Thymus (tissue), 11 donors: ENCODE results near the gene SKAP2. TPM values are rescaled to one million over a fixed set of nuclear protein-coding genes. Genes with fewer than 3 reads are reported as not detected.

Experiments
- DNase-seq, 9 donors: peaks; one replicate each; pipeline ENCODE4 v3.0.0-alpha.2; 2013; ENCODE audit warnings: low spot score in 9 of 9, low read depth in 6 of 9, missing footprints in 1 of 9
- H3K27ac ChIP-seq, 2 donors: one replicate each; pipeline ENCODE4 v1.5.1; 2013; ENCODE audit warnings: control low read depth in 1 of 2, low read depth in 1 of 2, low read length in 1 of 2, mild to moderate bottlenecking in 1 of 2, moderate library complexity in 1 of 2
- H3K27me3 ChIP-seq, 2 donors: one replicate each; pipeline ENCODE4 v1.5.1; 2013; ENCODE audit warnings: low read length in 1 of 2; ENCODE audit not compliant: control insufficient read depth in 2 of 2, insufficient read depth in 1 of 2
- H3K36me3 ChIP-seq, 2 donors: one replicate each; pipeline ENCODE4 v1.5.1; 2013; ENCODE audit warnings: low read length in 1 of 2, mild to moderate bottlenecking in 1 of 2, moderate library complexity in 1 of 2; ENCODE audit not compliant: control insufficient read depth in 2 of 2, insufficient read depth in 2 of 2
- H3K4me1 ChIP-seq, 2 donors: one replicate each; pipeline ENCODE4 v1.5.1; 2013; ENCODE audit warnings: low read length in 2 of 2; ENCODE audit not compliant: control insufficient read depth in 2 of 2, insufficient read depth in 2 of 2
- H3K4me3 ChIP-seq, 2 donors: one replicate each; pipeline ENCODE4 v1.5.1; 2013; ENCODE audit warnings: low read length in 2 of 2, control low read depth in 1 of 2, mild to moderate bottlenecking in 1 of 2
- H3K9me3 ChIP-seq, 2 donors: one replicate each; pipeline ENCODE4 v1.5.1; 2013; ENCODE audit warnings: low read length in 1 of 2, mild to moderate bottlenecking in 1 of 2; ENCODE audit not compliant: control insufficient read depth in 2 of 2, insufficient read depth in 1 of 2
- WGBS: extraction: QIAGEN DNeasy Blood & Tissue Kit; methylation state at CpG from one replicate; pipeline ENCODE4 v1.1.7; 2013; 5-methylcytosine and 5-hydroxymethylcytosine counted together
- polyA plus RNA-seq: library from polyadenylated mRNA; stranded (reverse); fragments of 200-250 nt; gene quantifications from one replicate; pipeline ENCODE4 v1.2.3, GENCODE V29; 2013
- total RNA-seq: library from RNA; stranded (reverse); fragments of 120-200 nt; gene quantifications from one replicate; pipeline ENCODE4 v1.2.4, GENCODE V29; 2013
- donor health status: healthy.

The SKAP2 gene
- total and polyA plus RNA-seq, 2 donors: 9.8 to 10.6 TPM

GRCh38 chr7:26638140-26638539, 226.2 kb downstream of the SKAP2 start:
- Histone ChIP-seq H3K27me3 (no peaks in the 10 kb centered on the region), H3K27ac (no peak overlapping the region), H3K36me3 (no peaks in the 10 kb centered on the region), H3K4me3 (no peak overlapping the region), H3K9me3 (no peaks in the 10 kb centered on the region), H3K4me1 (no peaks in the 10 kb centered on the region)
- WGBS: 97% methylated on average over 14 of the region's 14 CpGs
- DNase-seq: no peak

DNA sequence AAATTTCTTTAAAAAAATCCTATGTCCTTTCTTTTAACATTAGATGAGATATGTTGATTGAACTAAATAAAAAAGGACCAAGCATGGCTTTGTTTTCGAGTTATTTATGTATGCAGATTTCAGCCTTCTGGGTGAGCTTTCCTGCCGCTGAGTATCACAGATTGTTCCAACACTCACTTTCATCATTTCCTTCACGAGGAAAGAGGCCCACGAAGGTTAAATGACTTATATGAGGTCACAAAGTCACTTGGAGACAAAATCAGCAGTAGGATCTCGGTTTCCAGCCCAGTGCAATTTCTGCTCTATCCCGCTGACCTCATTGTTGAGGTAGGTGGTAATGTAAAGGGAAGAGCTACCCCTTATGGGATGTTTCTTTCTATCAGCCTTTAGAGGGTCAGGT, 226.8 kb downstream of the SKAP2 start:
- no peaks in the 10 kb centered on the region for H3K27me3 ChIP-seq
- no peaks in the 10 kb centered on the region for H3K9me3 ChIP-seq
- H3K36me3 ChIP-seq: no peaks in the 10 kb centered on the region
- H3K4me1 ChIP-seq: no peaks in the 10 kb centered on the region
- no peak overlapping the region for H3K27ac ChIP-seq
- DNase-seq: no peak
- 93% methylated on average over 6 of the region's 6 CpGs for WGBS
- no peak overlapping the region for H3K4me3 ChIP-seq

DNA sequence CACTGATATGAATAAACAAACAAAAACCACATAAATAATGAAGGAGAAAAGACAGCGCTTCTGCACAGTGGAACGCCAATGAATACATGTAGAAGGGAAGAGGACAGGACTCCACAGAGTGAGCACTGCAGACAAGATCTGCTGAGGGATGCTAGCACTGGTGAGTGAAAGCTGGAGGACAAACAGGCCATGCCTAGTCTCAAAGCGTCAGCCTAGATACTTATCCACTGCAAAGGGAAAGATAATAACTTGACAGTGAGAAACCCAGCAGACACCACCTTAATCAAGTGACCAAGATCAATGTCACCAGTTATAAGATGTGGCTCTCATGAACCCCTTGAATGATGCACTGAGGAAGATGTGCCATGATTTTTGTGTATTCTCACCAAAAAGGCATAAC, 227.6 kb downstream of the SKAP2 start:
- no peak overlapping the region for H3K4me3 ChIP-seq
- 99% methylated on average over 3 of the region's 3 CpGs for WGBS
- no peak for DNase-seq
- H3K36me3 ChIP-seq: no peaks in the 10 kb centered on the region
- H3K4me1 ChIP-seq: no peaks in the 10 kb centered on the region
- H3K27me3 ChIP-seq: no peaks in the 10 kb centered on the region
- no peaks in the 10 kb centered on the region for H3K9me3 ChIP-seq
- H3K27ac ChIP-seq: no peak overlapping the region

GRCh38 chr7:26633557-26633956, 230.8 kb downstream of the SKAP2 start:
- Histone ChIP-seq H3K27me3 (no peaks in the 10 kb centered on the region), H3K27ac (no peak overlapping the region), H3K4me1 (peaks cover 0 to 10% of the 10 kb centered on the region in 2 donors), H3K9me3 (no peaks in the 10 kb centered on the region), H3K4me3 (no peak overlapping the region), H3K36me3 (no peaks in the 10 kb centered on the region)
- 98% methylated on average over 3 of the region's 3 CpGs for WGBS
- DNase-seq: no peak

- H3K9me3 ChIP-seq: no peaks in the 10 kb centered on the region
- no peaks in the 10 kb centered on the region for H3K36me3 ChIP-seq
- H3K4me3 ChIP-seq: no peak overlapping the region
- no peak for DNase-seq
- peaks cover 0 to 2% of the 10 kb centered on the region in 2 donors for H3K27me3 ChIP-seq
- no peak overlapping the region for H3K27ac ChIP-seq
- peaks cover 0 to 10% of the 10 kb centered on the region in 2 donors for H3K4me1 ChIP-seq
- 97% methylated on average over 6 of the region's 6 CpGs for whole genome bisulfite sequencing
Observed at GRCh38 chr7:26631601-26632000, 232.8 kb downstream of the SKAP2 start.

- H3K4me3 ChIP-seq: no peak overlapping the region
- 91% methylated on average over 14 of the region's 14 CpGs for WGBS
- no peaks in the 10 kb centered on the region for H3K9me3 ChIP-seq
- no peak overlapping the region for H3K27ac ChIP-seq
- H3K4me1 ChIP-seq: peaks cover 0 to 10% of the 10 kb centered on the region in 2 donors
- H3K27me3 ChIP-seq: peaks cover 0 to 2% of the 10 kb centered on the region in 2 donors
- no peaks in the 10 kb centered on the region for H3K36me3 ChIP-seq
- peak in 1 of 9 donors; percentile 24 for DNase-seq
Observed at GRCh38 chr7:26630941-26631580, 233.3 kb downstream of the SKAP2 start.

- H3K4me3 ChIP-seq: no peak overlapping the region
- WGBS: 97% methylated on average over 4 of the region's 4 CpGs
- no peak overlapping the region for H3K27ac ChIP-seq
- no peak for DNase-seq
- peaks cover 0 to 2% of the 10 kb centered on the region in 2 donors for H3K27me3 ChIP-seq
- H3K4me1 ChIP-seq: peaks cover 0 to 10% of the 10 kb centered on the region in 2 donors
- H3K9me3 ChIP-seq: no peaks in the 10 kb centered on the region
- no peaks in the 10 kb centered on the region for H3K36me3 ChIP-seq
Observed at GRCh38 chr7:26630361-26630760, 234.0 kb downstream of the SKAP2 start.

GRCh38 chr7:26629696-26630095, 234.7 kb downstream of the SKAP2 start:
- H3K4me3 ChIP-seq: no peak overlapping the region
- no peaks in the 10 kb centered on the region for H3K9me3 ChIP-seq
- H3K36me3 ChIP-seq: no peaks in the 10 kb centered on the region
- no peak for DNase-seq
- H3K27me3 ChIP-seq: peaks cover 0 to 2% of the 10 kb centered on the region in 2 donors
- no peak overlapping the region for H3K27ac ChIP-seq
- 80% methylated on average over 3 of the region's 3 CpGs for WGBS
- H3K4me1 ChIP-seq: peaks cover 0 to 10% of the 10 kb centered on the region in 2 donors

DNA sequence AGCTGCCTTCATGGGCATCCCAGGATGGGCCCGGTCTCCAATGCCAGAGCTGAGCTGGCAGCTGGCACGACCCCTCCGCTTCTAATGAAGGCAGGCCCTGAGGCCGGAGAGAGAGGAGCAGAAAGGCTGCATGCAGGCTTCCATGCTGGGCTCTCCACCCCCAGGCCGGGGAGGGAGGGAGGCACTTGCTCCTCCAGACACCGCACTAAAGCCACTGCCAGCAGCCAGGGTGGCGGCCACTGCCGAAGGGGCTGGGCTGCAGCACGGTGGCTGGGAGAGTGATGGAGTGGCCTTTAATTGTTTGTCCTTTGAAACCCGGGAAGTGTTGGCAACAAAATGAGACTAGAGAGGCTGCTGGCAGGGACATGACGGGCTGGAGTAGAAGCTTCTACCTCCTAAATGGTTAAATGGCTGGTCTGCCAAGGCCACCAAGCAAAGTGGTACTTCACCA, 236.5 kb downstream of the SKAP2 start:
- Histone ChIP-seq H3K27ac (no peak overlapping the region), H3K4me3 (no peak overlapping the region), H3K27me3 (peaks cover 0 to 2% of the 10 kb centered on the region in 2 donors), H3K36me3 (no peaks in the 10 kb centered on the region), H3K9me3 (no peaks in the 10 kb centered on the region), H3K4me1 (peaks cover 0 to 10% of the 10 kb centered on the region in 2 donors)
- WGBS: 92% methylated on average over 11 of the region's 11 CpGs
- DNase-seq: no peak
